Measurements from ENCODE around the gene MTHFD1L.
"Not testable (repeated sequence)": the region's sequence is repeated elsewhere in the genome, so short reads cannot be mapped to it uniquely, and the experiment has no call there.

- not testable (repeated sequence) for TF ChIP-seq CTCF, EZH2phosphoT487 (IDR thresholded peaks at IDR 0.05)
Measured at GRCh38 chr6:151112884-151113283, 247.4 kb downstream of the MTHFD1L start.
